OCI-LY1 (cell line): Measurements from ENCODE around the gene FGF21.

Experiments
- H2AFZ ChIP-seq: fragments of 200-600 bp; sonication (generic), shearing (Covaris generic); 2 replicates; pipeline ENCODE4 v1.6.0; 2014; ENCODE audit warnings: antibody characterized with exemption, mild to moderate bottlenecking, low read length
- H3F3A ChIP-seq: fragments of 200-600 bp; sonication (generic), shearing (Covaris generic); 2 replicates; pipeline ENCODE4 v1.6.0; 2014; ENCODE audit warnings: mild to moderate bottlenecking, antibody characterized with exemption, low read length, moderate library complexity; ENCODE audit not compliant: insufficient read depth
- H3K27ac ChIP-seq: fragments of 200-600 bp; sonication (generic); 2 replicates; pipeline ENCODE4 v1.5.1; 2014; ENCODE audit warnings: low read length, mixed run types, mild to moderate bottlenecking, low read depth; ENCODE audit not compliant: poor library complexity, severe bottlenecking
- H3K27me3 ChIP-seq: fragments of 200-600 bp; sonication (generic); 2 replicates; pipeline ENCODE4 v1.6.0; 2014; ENCODE audit warnings: antibody characterized with exemption, mild to moderate bottlenecking, low read length, moderate library complexity; ENCODE audit not compliant: insufficient read depth
- H3K36me3 ChIP-seq: fragments of 200-600 bp; sonication (generic); 2 replicates; pipeline ENCODE4 v1.6.1; 2014; ENCODE audit warnings: mild to moderate bottlenecking, antibody characterized with exemption, low read length, moderate library complexity, mixed read lengths; ENCODE audit not compliant: insufficient read depth
- H3K4me1 ChIP-seq: fragments of 200-600 bp; sonication (generic); 2 replicates; pipeline ENCODE4 v1.5.1; 2014; ENCODE audit warnings: mild to moderate bottlenecking, low read length, moderate library complexity; ENCODE audit not compliant: insufficient read depth, severe bottlenecking
- H3K4me2 ChIP-seq: fragments of 200-600 bp; sonication (generic), shearing (Covaris generic); 2 replicates; pipeline ENCODE4 v1.6.1; 2014; ENCODE audit warnings: low read length
- H3K4me3 ChIP-seq: fragments of 200-600 bp; sonication (generic); 2 replicates; pipeline ENCODE4 v1.5.1; 2014; ENCODE audit warnings: low read length, low read depth, mild to moderate bottlenecking, mixed read lengths; ENCODE audit not compliant: poor library complexity, severe bottlenecking
- H3K79me2 ChIP-seq: fragments of 200-600 bp; shearing (Covaris generic); 2 replicates; pipeline ENCODE4 v1.6.1; 2016; ENCODE audit warnings: mixed run types, low read length, mixed read lengths; ENCODE audit not compliant: insufficient read depth
- H3K9ac ChIP-seq: fragments of 200-600 bp; sonication (generic), shearing (Covaris generic); 2 replicates; pipeline ENCODE4 v1.6.1; 2014; ENCODE audit warnings: mild to moderate bottlenecking, low read length, mixed read lengths
- H3K9me2 ChIP-seq: fragments of 200-600 bp; sonication (generic), shearing (Covaris generic); 2 replicates; pipeline ENCODE4 v1.6.1; 2014; ENCODE audit warnings: low read depth, mild to moderate bottlenecking, low read length, mixed read lengths
- H3K9me3 ChIP-seq: fragments of 200-600 bp; shearing (Covaris generic); 2 replicates; pipeline ENCODE4 v1.6.1; 2014; ENCODE audit warnings: low read length, mixed read lengths
- H4K20me1 ChIP-seq: fragments of 200-600 bp; sonication (generic), shearing (Covaris generic); 2 replicates; pipeline ENCODE4 v1.6.0; 2016; ENCODE audit warnings: mild to moderate bottlenecking, low read length; ENCODE audit not compliant: insufficient read depth
- CTCF ChIP-seq: fragments of 200-600 bp; sonication (generic), shearing (Covaris generic); IDR thresholded peaks from 2 replicates; pipeline ENCODE4 v1.5.1; 2017; ENCODE audit warnings: mild to moderate bottlenecking, antibody characterized with exemption, low read length, moderate library complexity, mixed read lengths
- EZH2 ChIP-seq: fragments of 200-600 bp; sonication (generic), shearing (Covaris generic); IDR thresholded peaks from 2 replicates; pipeline ENCODE4 v1.8.0; 2017; ENCODE audit warnings: borderline replicate concordance, mixed run types, mild to moderate bottlenecking, antibody characterized with exemption, low read length, moderate library complexity, mixed read lengths

The FGF21 gene

GRCh38 chr19:48804496-48804895 is 49.2 kb downstream of the FGF21 start:
- Histone ChIP-seq H3K9ac (no peak overlapping the region), H2AFZ (no peak overlapping the region), H3K27ac (no peak overlapping the region), H3K36me3 (peaks cover 8% of the 10 kb centered on the region; the same call in 1 of the 2 replicates), H3K4me2 (no peak overlapping the region), H3K4me1 (peaks cover 3% of the 10 kb centered on the region), H3K79me2 (no peaks in the 10 kb centered on the region), H3K9me2 (no peaks in the 10 kb centered on the region), H3K9me3 (no peaks in the 10 kb centered on the region), H3F3A (no peaks in the 10 kb centered on the region), H4K20me1 (no peaks in the 10 kb centered on the region), H3K4me3 (no peak overlapping the region), H3K27me3 (no peaks in the 10 kb centered on the region)
- no peak for TF ChIP-seq EZH2
- TF ChIP-seq CTCF, result no peak

- H3K9me3 ChIP-seq, result no peaks in the 10 kb centered on the region
- no peaks in the 10 kb centered on the region for H3K27me3 ChIP-seq
- H3K9ac ChIP-seq, result no peak overlapping the region
- H3K4me1 ChIP-seq, result peaks cover 12% of the 10 kb centered on the region
- H3K79me2 ChIP-seq, result no peaks in the 10 kb centered on the region
- H2AFZ ChIP-seq, result no peak overlapping the region
- no peaks in the 10 kb centered on the region for H3K9me2 ChIP-seq
- no peak overlapping the region for H3K4me2 ChIP-seq
- no peak overlapping the region for H3K27ac ChIP-seq
- no peaks in the 10 kb centered on the region for H4K20me1 ChIP-seq
- TF ChIP-seq CTCF (no peak), EZH2 (no peak)
- H3K36me3 ChIP-seq, result peaks cover 8% of the 10 kb centered on the region; the same call in 1 of the 2 replicates
- no peaks in the 10 kb centered on the region for H3F3A ChIP-seq
- H3K4me3 ChIP-seq, result no peak overlapping the region
These were observed 50.1 kb downstream of the FGF21 start for GRCh38 chr19:48805452-48805851.

- TF ChIP-seq EZH2 (no peak), CTCF (no peak)
- Histone ChIP-seq H3K79me2 (no peaks in the 10 kb centered on the region), H3F3A (no peaks in the 10 kb centered on the region), H3K9me2 (no peaks in the 10 kb centered on the region), H3K27me3 (no peaks in the 10 kb centered on the region), H3K4me2 (no peak overlapping the region), H3K4me3 (no peak overlapping the region), H4K20me1 (no peaks in the 10 kb centered on the region), H2AFZ (no peak overlapping the region), H3K36me3 (peaks cover 8% of the 10 kb centered on the region; the same call in 1 of the 2 replicates), H3K9me3 (no peaks in the 10 kb centered on the region), H3K9ac (no peak overlapping the region), H3K27ac (no peak overlapping the region), H3K4me1 (peaks cover 12% of the 10 kb centered on the region)
These were observed 51.1 kb downstream of the FGF21 start for GRCh38 chr19:48806518-48806817.
